HFF-Myc (cell line): ENCODE results near the gene TBC1D14.
"Not testable (repeated sequence)": the region's sequence is repeated elsewhere in the genome, so short reads cannot be mapped to it uniquely, and the experiment has no call there.

Source experiments
- DNase-seq: peaks from one replicate; pipeline ENCODE4 v3.0.0-alpha.2; 2011; ENCODE audit warnings: low read depth; ENCODE audit errors: extremely low read depth
- H3K4me3 ChIP-seq: replicated peaks from 2 replicates; pipeline ENCODE4 v1.5.1; 2011; ENCODE audit warnings: low read depth, mild to moderate bottlenecking, control low read depth, low read length
- CTCF ChIP-seq: IDR thresholded peaks from 2 replicates; pipeline ENCODE4 v1.5.1; 2012; ENCODE audit warnings: mild to moderate bottlenecking, low read depth, low read length, control low read depth; ENCODE audit errors: missing control alignments

Gene TBC1D14

GRCh38 chr4:6969826-6970800 is 60.5 kb downstream of the TBC1D14 start:
- H3K4me3 ChIP-seq: no peak overlapping the region
- no peak for TF ChIP-seq CTCF
- DNase-seq: no peak

- no peak for DNase-seq
- no peak overlapping the region for H3K4me3 ChIP-seq
- no peak for TF ChIP-seq CTCF
Observed at GRCh38 chr4:6971536-6972374, 62.1 kb downstream of the TBC1D14 start.

GRCh38 chr4:6972375-6972650 is 62.7 kb downstream of the TBC1D14 start:
- no peak overlapping the region for H3K4me3 ChIP-seq
- no peak for DNase-seq
- TF ChIP-seq CTCF: no peak

- no peak for TF ChIP-seq CTCF
- H3K4me3 ChIP-seq: no peak overlapping the region
- no peak for DNase-seq
Observed at GRCh38 chr4:6972911-6973310, 63.3 kb downstream of the TBC1D14 start.

GRCh38 chr4:6974138-6974848 is 64.7 kb downstream of the TBC1D14 start:
- H3K4me3 ChIP-seq: no peak overlapping the region
- DNase-seq: peak; percentile 80
- peak; percentile 97 for TF ChIP-seq CTCF

- not testable (repeated sequence) for DNase-seq, H3K4me3 ChIP-seq
Observed at GRCh38 chr4:6977846-6978245, 68.2 kb downstream of the TBC1D14 start.
